HCT116 (cell line): ENCODE results near the gene TNPO2. TPM values are rescaled to one million over a fixed set of nuclear protein-coding genes. Genes with fewer than 3 reads are reported as not detected.
"Not testable (repeated sequence)": the region's sequence is repeated elsewhere in the genome, so short reads cannot be mapped to it uniquely, and the experiment has no call there.

Source experiments
- ATAC-seq: fragments of 200-7000 bp; cut with Tn5 transposase; 2 replicates; pipeline ENCODE4 v1.9.1; 2020; ENCODE audit warnings: mild to moderate bottlenecking, moderate library complexity
- BruUV-seq: library from RNA; stranded (reverse); fragments of 400-500 nt; replicated peaks from 2 replicates; lab custom pipeline; 2021; lab: Mats Ljungman, UMichigan
- CTCF ChIA-PET: fragments of 300-600 bp; sonication (Branson Sonifier 250); formaldehyde crosslinking; loops from one replicate; lab custom pipeline; 2021; ENCODE audit warnings: antibody characterized with exemption; lab: Charles Lee
- POLR2A ChIA-PET: fragments of 300-600, 350-600 bp; sonication (Branson Sonifier 250); formaldehyde crosslinking; loops from one replicate; lab custom pipeline; 2021; ENCODE audit warnings: antibody characterized with exemption; lab: Charles Lee
- RAD21 ChIA-PET, 2 experiments: fragments of 300-600 bp; sonication (Branson Sonifier 250); formaldehyde crosslinking; loops; one replicate each; lab custom pipeline; 2023; ENCODE audit warnings: low total read pairs in 2 of 2; ENCODE audit not compliant: uncharacterized antibody in 2 of 2, unreplicated experiment in 2 of 2, low non-redundant PET in 1 of 2; lab: Charles Lee
- DNase-seq: peaks from one replicate; pipeline ENCODE4 v3.0.0-alpha.2; 2010; ENCODE audit warnings: low read depth, low spot score
- H2AFZ ChIP-seq: fragments of 200-600 bp; shearing (Covaris generic), sonication (generic); 2 replicates; pipeline ENCODE4 v1.6.1; 2017; ENCODE audit warnings: low read depth, mixed run types, mixed read lengths, antibody characterized with exemption, low read length; ENCODE audit not compliant: poor library complexity, severe bottlenecking
- H3K27ac ChIP-seq: 2 replicates; pipeline ENCODE4 v1.5.1; 2012; ENCODE audit warnings: low read depth, low read length
- H3K27me3 ChIP-seq: fragments of 200-600 bp; sonication (generic); 2 replicates; pipeline ENCODE4 v1.6.1; 2016; ENCODE audit warnings: mixed run types, low read length, mixed read lengths; ENCODE audit not compliant: insufficient read depth
- H3K36me3 ChIP-seq, 2 experiments: fragments of 200-500 bp in 1 of 2; fragments of 200-600 bp in 1 of 2; sonication (Bioruptor generic) in 1 of 2; sonication (generic) in 1 of 2; 2 replicates each; pipeline versions ENCODE4 v1.5.1 to v1.6.1; 2014 to 2016; ENCODE audit warnings: low read length in 2 of 2, inconsistent platforms in 1 of 2, mixed read lengths in 1 of 2, mixed run types in 1 of 2; ENCODE audit not compliant: insufficient read depth in 2 of 2, control insufficient read depth in 1 of 2
- H3K4me1 ChIP-seq, 2 experiments: fragments of 200-600 bp in 1 of 2; sonication (generic) in 1 of 2; 2 replicates each; pipeline versions ENCODE4 v1.5.1 to v1.6.1; 2012 to 2017; ENCODE audit warnings: low read length in 2 of 2, inconsistent platforms in 1 of 2, mild to moderate bottlenecking in 1 of 2, mixed read lengths in 1 of 2, mixed run types in 1 of 2, moderate library complexity in 1 of 2; ENCODE audit not compliant: insufficient read depth in 2 of 2, control insufficient read depth in 1 of 2
- H3K4me2 ChIP-seq: fragments of 200-600 bp; sonication (generic); 2 replicates; pipeline ENCODE4 v1.6.1; 2017; ENCODE audit warnings: mixed run types, low read length, mixed read lengths
- H3K4me3 ChIP-seq, 2 experiments: fragments of 200-600 bp in 1 of 2; sonication (generic) in 1 of 2; replicated peaks in 1 of 2; 2 replicates each; pipeline ENCODE4 v1.5.1; 2011 to 2016; ENCODE audit warnings: low read length in 2 of 2, control low read depth in 1 of 2, low read depth in 1 of 2, mild to moderate bottlenecking in 1 of 2, mixed read lengths in 1 of 2, mixed run types in 1 of 2
- H3K79me2 ChIP-seq: fragments of 200-600 bp; sonication (generic); 2 replicates; pipeline ENCODE4 v1.6.1; 2017; ENCODE audit warnings: mild to moderate bottlenecking, mixed run types, low read length, moderate library complexity, mixed read lengths; ENCODE audit not compliant: insufficient read depth
- H3K9ac ChIP-seq: fragments of 200-600 bp; sonication (generic); 2 replicates; pipeline ENCODE4 v1.6.1; 2016; ENCODE audit warnings: low read length, mixed read lengths
- H3K9me2 ChIP-seq: fragments of 200-600 bp; sonication (generic), shearing (Covaris generic); 2 replicates; pipeline ENCODE4 v1.6.1; 2017; ENCODE audit warnings: mixed run types, mild to moderate bottlenecking, moderate library complexity; ENCODE audit not compliant: insufficient read depth
- H3K9me3 ChIP-seq, 2 experiments: fragments of 200-500 bp in 1 of 2; fragments of 200-600 bp in 1 of 2; sonication (Bioruptor generic) in 1 of 2; sonication (generic) in 1 of 2; 2 replicates each; pipeline ENCODE4 v1.6.1; 2014 to 2017; ENCODE audit warnings: low read length in 2 of 2, mixed read lengths in 2 of 2, inconsistent platforms in 1 of 2, low read depth in 1 of 2, mild to moderate bottlenecking in 1 of 2, mixed run types in 1 of 2, moderate library complexity in 1 of 2; ENCODE audit not compliant: control insufficient read depth in 1 of 2, insufficient read depth in 1 of 2
- H4K20me1 ChIP-seq: fragments of 200-600 bp; sonication (generic), shearing (Covaris generic); 2 replicates; pipeline ENCODE4 v1.6.1; 2017; ENCODE audit warnings: mixed run types, mild to moderate bottlenecking, moderate library complexity; ENCODE audit not compliant: insufficient read depth
- CEBPB ChIP-seq: IDR thresholded peaks from 2 replicates; pipeline ENCODE4 v1.6.1; 2012; ENCODE audit warnings: low read depth
- EGR1 ChIP-seq: IDR thresholded peaks from 2 replicates; pipeline ENCODE4 v1.6.1; 2012; ENCODE audit warnings: low read depth
- ELF1 ChIP-seq: IDR thresholded peaks from 2 replicates; pipeline ENCODE4 v1.6.1; 2012; ENCODE audit warnings: low read depth, borderline replicate concordance
- EZH2phosphoT487 ChIP-seq: fragments of 200-600 bp; IDR thresholded peaks from 2 replicates; pipeline ENCODE4 v1.6.1; 2018; ENCODE audit warnings: antibody characterized with exemption, borderline replicate concordance
- POLR2AphosphoS5 ChIP-seq: IDR thresholded peaks from 2 replicates; pipeline ENCODE4 v1.6.1; 2011; ENCODE audit warnings: mild to moderate bottlenecking, low read depth, low read length, moderate library complexity
- SIN3A ChIP-seq: IDR thresholded peaks from 2 replicates; pipeline ENCODE4 v1.6.1; 2012; ENCODE audit warnings: low read depth
- YY1 ChIP-seq: IDR thresholded peaks from 2 replicates; pipeline ENCODE4 v1.6.1; 2011; ENCODE audit warnings: low read length, low read depth, moderate library complexity, mild to moderate bottlenecking; ENCODE audit not compliant: insufficient replicate concordance; ENCODE audit errors: extremely low read depth
- ZFX ChIP-seq: fragments of 450-650 bp; IDR thresholded peaks from 2 replicates; pipeline ENCODE4 v1.6.1; 2017
- intact Hi-C: fragments of 100-400 bp; cut with micrococcal nuclease; formaldehyde crosslinking; loops from 2 replicates; pipeline ENCODE4 v1.10.0; 2022
- total RNA-seq: library from RNA; stranded (reverse); gene quantifications from one replicate; pipeline ENCODE4 v1.2.1, GENCODE V29; 2021; ENCODE audit not compliant: unreplicated experiment
- TF ChIP-seq, protein P1 (sequence below): IDR thresholded peaks from 2 replicates; pipeline ENCODE4 v1.6.1; 2011; ENCODE audit warnings: mild to moderate bottlenecking, low read length, moderate library complexity; ENCODE audit not compliant: insufficient replicate concordance; ENCODE audit errors: extremely low read depth
- TF ChIP-seq, protein P2 (sequence below), 3 experiments: fragments of 200-600 bp in 1 of 3; sonication (generic) in 1 of 3; IDR thresholded peaks in 2 of 3; conservative IDR thresholded peaks in 1 of 3; 2 replicates each; pipeline ENCODE4 v1.5.1; 2012 to 2017; ENCODE audit warnings: low read depth in 2 of 3, low read length in 2 of 3, antibody characterized with exemption in 1 of 3, borderline replicate concordance in 1 of 3, control low read depth in 1 of 3, mild to moderate bottlenecking in 1 of 3, mixed read lengths in 1 of 3, mixed run types in 1 of 3, moderate library complexity in 1 of 3; ENCODE audit not compliant: insufficient read depth in 1 of 3
- TF ChIP-seq, protein P3 (sequence below): IDR thresholded peaks from 2 replicates; pipeline ENCODE4 v1.6.1; 2012; ENCODE audit warnings: low read depth

TNPO2 gene
- total RNA-seq, 1 experiment from 2014 or later, result 81.8 TPM

- ChIA-PET CTCF (no interaction called here), POLR2A (no interaction called here), RAD21 (no interaction called here)
- H3K36me3 ChIP-seq, result peaks cover 33 to 35% of the 10 kb centered on the region in 2 experiments; a peak in 3 of 4 replicates
- no peak overlapping the region for H3K4me3 ChIP-seq
- intact Hi-C loops, result no loop called here
- ATAC-seq (no peak), DNase-seq (no peak)
- no peak overlapping the region for H3K4me2 ChIP-seq
- no peaks in the 10 kb centered on the region for H3K9me2 ChIP-seq
- BruUV-seq, result no TSS peak
- no peaks in the 10 kb centered on the region for H3K27me3 ChIP-seq
- no peaks in the 10 kb centered on the region for H4K20me1 ChIP-seq
- no peak overlapping the region for H2AFZ ChIP-seq
- H3K27ac ChIP-seq, result no peak overlapping the region
- TF ChIP-seq POLR2AphosphoS5 (no peak), EZH2phosphoT487 (no peak), SIN3A (no peak), ELF1 (no peak), ZFX (no peak), EGR1 (no peak), CEBPB (no peak), YY1 (no peak)
- TF ChIP-seq, protein P1, sequence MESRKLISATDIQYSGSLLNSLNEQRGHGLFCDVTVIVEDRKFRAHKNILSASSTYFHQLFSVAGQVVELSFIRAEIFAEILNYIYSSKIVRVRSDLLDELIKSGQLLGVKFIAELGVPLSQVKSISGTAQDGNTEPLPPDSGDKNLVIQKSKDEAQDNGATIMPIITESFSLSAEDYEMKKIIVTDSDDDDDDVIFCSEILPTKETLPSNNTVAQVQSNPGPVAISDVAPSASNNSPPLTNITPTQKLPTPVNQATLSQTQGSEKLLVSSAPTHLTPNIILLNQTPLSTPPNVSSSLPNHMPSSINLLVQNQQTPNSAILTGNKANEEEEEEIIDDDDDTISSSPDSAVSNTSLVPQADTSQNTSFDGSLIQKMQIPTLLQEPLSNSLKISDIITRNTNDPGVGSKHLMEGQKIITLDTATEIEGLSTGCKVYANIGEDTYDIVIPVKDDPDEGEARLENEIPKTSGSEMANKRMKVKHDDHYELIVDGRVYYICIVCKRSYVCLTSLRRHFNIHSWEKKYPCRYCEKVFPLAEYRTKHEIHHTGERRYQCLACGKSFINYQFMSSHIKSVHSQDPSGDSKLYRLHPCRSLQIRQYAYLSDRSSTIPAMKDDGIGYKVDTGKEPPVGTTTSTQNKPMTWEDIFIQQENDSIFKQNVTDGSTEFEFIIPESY, result no peak
- TF ChIP-seq, protein P2, sequence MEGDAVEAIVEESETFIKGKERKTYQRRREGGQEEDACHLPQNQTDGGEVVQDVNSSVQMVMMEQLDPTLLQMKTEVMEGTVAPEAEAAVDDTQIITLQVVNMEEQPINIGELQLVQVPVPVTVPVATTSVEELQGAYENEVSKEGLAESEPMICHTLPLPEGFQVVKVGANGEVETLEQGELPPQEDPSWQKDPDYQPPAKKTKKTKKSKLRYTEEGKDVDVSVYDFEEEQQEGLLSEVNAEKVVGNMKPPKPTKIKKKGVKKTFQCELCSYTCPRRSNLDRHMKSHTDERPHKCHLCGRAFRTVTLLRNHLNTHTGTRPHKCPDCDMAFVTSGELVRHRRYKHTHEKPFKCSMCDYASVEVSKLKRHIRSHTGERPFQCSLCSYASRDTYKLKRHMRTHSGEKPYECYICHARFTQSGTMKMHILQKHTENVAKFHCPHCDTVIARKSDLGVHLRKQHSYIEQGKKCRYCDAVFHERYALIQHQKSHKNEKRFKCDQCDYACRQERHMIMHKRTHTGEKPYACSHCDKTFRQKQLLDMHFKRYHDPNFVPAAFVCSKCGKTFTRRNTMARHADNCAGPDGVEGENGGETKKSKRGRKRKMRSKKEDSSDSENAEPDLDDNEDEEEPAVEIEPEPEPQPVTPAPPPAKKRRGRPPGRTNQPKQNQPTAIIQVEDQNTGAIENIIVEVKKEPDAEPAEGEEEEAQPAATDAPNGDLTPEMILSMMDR (IDR thresholded peaks at IDR 0.05 in 2 of 3, conservative IDR thresholded peaks at IDR 0.05 in 1 of 3; ENCODE audit: borderline replicate concordance in 1 of 3, insufficient read depth in 1 of 3, low read depth in 2 of 3, low read length in 2 of 3), result no peak
- TF ChIP-seq, protein P3, sequence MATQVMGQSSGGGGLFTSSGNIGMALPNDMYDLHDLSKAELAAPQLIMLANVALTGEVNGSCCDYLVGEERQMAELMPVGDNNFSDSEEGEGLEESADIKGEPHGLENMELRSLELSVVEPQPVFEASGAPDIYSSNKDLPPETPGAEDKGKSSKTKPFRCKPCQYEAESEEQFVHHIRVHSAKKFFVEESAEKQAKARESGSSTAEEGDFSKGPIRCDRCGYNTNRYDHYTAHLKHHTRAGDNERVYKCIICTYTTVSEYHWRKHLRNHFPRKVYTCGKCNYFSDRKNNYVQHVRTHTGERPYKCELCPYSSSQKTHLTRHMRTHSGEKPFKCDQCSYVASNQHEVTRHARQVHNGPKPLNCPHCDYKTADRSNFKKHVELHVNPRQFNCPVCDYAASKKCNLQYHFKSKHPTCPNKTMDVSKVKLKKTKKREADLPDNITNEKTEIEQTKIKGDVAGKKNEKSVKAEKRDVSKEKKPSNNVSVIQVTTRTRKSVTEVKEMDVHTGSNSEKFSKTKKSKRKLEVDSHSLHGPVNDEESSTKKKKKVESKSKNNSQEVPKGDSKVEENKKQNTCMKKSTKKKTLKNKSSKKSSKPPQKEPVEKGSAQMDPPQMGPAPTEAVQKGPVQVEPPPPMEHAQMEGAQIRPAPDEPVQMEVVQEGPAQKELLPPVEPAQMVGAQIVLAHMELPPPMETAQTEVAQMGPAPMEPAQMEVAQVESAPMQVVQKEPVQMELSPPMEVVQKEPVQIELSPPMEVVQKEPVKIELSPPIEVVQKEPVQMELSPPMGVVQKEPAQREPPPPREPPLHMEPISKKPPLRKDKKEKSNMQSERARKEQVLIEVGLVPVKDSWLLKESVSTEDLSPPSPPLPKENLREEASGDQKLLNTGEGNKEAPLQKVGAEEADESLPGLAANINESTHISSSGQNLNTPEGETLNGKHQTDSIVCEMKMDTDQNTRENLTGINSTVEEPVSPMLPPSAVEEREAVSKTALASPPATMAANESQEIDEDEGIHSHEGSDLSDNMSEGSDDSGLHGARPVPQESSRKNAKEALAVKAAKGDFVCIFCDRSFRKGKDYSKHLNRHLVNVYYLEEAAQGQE, result no peak
- peaks cover 13% of the 10 kb centered on the region; the same call in 1 of the 2 replicates for H3K79me2 ChIP-seq
- no peaks in the 10 kb centered on the region for H3K9me3 ChIP-seq
- H3K4me1 ChIP-seq, result peaks cover 9 to 23% of the 10 kb centered on the region in 2 experiments; a peak in 3 of 4 replicates
- no peak overlapping the region for H3K9ac ChIP-seq
Observed at GRCh38 chr19:12698138-12698537, 25.6 kb downstream of the TNPO2 start.

DNA sequence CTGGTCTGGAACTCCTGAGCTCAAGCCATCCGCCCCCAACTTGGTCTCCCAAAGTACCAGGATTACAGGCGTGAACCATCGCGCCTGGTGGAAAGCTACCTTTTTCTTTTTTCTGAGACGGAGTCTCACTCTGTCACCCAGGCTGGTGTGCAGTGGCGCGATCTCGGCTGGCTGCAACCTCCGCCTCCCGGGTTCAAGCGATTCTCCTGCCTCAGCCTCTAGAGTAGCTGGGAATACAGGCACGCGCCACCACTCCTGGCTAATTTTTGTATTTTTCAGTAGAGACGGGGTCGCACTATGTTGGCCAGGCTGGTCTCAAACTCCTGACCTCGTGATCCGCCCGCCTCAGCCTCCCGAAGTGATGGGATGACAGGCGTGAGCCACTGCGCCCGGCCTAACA is 26.3 kb downstream of the TNPO2 start:
- H3K27me3 ChIP-seq, H3K9me2 ChIP-seq, ATAC-seq, DNase-seq, H2AFZ ChIP-seq, H3K79me2 ChIP-seq, CTCF ChIA-PET, intact Hi-C loops, H4K20me1 ChIP-seq, H3K9me3 ChIP-seq, BruUV-seq: not testable (repeated sequence)
- RAD21 ChIA-PET, result interaction anchor here in 1 of 2 experiments (0.6 kb wide), 1 partner anchor 10 kb away, joined by 10 read pairs; no protein-coding TSS in a partner anchor
- Histone ChIP-seq H3K4me2 (peak overlapping the region; percentile 93), H3K4me1 (peaks cover 9 to 23% of the 10 kb centered on the region in 2 experiments; a peak in 3 of 4 replicates), H3K9ac (peak overlapping the region; percentile 90; the same call in 1 of the 2 replicates), H3K27ac (peak overlapping the region; percentile 53; the same call in 1 of the 2 replicates), H3K4me3 (peak overlapping the region; percentile 88 to 92; a peak in 3 of 4 replicates), H3K36me3 (peaks cover 26 to 30% of the 10 kb centered on the region in 2 experiments; a peak in 3 of 4 replicates)
- POLR2A ChIA-PET, result interaction anchor here (0.6 to 1.6 kb wide), 4 partner anchors 16 to 117 kb away, joined by 3 to 8 read pairs (median 3); partner anchors contain the start of gene DHPS
